Measurements from ENCODE around the gene GPR39.
"Not testable (repeated sequence)": the region's sequence is repeated elsewhere in the genome, so short reads cannot be mapped to it uniquely, and the experiment has no call there.

GPR39 gene

DNA sequence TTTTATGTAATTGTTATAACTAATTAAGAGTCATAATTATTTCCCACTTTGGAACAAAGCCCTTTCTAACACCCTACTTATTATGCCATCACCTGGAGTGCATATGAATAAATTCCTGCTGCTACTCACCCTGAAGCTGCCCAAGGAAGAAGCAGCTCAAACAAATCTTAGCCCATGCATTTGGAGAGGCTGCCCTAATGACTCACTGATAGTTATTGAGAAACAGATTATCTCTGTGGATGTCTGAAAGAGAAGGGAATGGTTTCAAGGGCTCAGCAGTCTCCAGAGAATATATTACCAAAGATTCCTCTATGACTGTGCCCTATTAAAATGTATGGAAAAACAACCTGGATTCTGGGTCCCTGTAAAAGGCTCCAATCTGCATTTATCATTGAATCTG, 81.0 kb downstream of the GPR39 start:
- DNase-seq = no peak

DNA sequence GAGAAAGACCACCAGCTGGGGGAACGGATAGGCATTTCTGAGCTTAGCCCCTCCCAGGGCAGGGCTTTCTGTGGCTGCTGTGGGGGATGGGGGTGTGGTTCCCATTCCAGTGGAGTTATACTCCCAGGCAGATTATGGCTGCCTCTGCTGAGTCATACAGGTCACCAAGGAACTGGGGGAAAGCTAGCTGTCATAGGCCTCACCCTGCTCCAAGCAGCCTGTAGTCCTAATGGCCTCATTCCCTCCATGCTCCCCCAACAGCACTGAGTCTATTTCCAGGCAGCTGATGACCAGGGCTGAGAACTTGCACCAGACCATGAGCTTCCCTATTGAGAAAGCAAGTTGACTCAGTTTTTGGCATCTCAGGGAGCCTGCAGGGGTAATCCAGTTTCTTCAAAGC, 87.1 kb downstream of the GPR39 start:
- DNase-seq = no peak

- no peak for DNase-seq
Observed at GRCh38 chr2:132515010-132515409, 98.4 kb downstream of the GPR39 start.

GRCh38 chr2:132517386-132517785, 100.8 kb downstream of the GPR39 start:
- no peak for DNase-seq

- DNase-seq = no peak
Observed at GRCh38 chr2:132518302-132518701, 101.7 kb downstream of the GPR39 start.

GRCh38 chr2:132519566-132519965, 103.0 kb downstream of the GPR39 start:
- no peak for DNase-seq

DNA sequence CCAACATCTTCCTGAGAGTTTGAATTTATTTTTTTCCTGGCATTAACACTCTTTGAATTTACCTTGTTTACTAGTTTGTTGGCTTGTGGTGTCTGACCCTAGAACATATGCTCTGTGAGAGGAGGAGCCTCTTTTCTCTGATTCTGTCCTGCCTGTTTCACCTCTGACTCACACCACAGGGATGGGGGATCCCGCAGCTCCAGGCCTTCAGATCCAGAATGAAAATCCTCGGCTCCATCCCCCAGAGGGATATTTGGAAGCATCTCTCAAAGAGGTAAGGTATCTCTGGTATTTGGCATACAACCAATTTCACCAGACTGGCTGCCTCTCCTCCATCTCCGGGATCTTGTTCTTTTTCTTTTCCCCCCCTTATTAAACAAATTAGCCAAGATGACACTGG, 104.7 kb downstream of the GPR39 start:
- no peak for DNase-seq

DNA sequence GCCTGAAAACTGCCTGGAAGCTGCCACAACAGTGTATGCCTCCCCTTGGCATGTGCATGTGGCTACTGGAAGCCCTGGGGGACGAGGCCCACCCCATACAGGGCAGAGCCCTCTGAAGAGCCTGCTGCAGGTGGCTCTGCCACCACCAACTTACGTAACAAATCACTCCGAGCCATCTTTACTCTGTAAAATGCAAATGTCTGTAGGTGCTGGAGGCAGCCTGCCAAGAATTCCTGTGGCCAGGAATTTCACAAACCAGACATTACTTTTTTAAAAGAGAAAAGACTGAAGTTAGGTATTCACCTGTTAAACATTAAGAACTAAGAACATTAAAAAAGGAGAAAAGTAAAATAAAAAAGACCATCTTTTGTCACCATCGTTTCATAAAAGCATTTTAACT, 106.3 kb downstream of the GPR39 start:
- DNase-seq = no peak

DNA sequence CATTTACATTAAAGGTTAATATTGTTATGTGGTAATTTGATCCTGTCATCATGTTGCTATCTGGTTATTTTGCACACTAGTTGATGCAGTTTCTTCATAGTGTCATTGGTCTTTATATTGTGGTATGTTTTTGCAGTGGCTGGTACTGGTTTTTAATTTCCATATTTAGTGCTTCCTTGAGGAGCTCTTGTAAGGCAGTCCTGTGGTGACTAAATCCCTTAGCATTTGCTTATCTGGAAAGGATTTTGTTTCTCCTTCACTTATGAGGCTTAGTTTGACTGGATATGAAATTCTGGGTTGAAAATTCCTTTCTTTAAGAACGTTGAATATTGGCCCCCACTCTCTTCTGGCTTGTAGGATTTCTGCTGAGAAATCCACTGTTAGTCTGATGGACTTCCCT, 120.5 kb downstream of the GPR39 start:
- not testable (repeated sequence) for DNase-seq

- DNase-seq = no peak
Observed at GRCh38 chr2:132538331-132538855, 121.8 kb downstream of the GPR39 start.

DNA sequence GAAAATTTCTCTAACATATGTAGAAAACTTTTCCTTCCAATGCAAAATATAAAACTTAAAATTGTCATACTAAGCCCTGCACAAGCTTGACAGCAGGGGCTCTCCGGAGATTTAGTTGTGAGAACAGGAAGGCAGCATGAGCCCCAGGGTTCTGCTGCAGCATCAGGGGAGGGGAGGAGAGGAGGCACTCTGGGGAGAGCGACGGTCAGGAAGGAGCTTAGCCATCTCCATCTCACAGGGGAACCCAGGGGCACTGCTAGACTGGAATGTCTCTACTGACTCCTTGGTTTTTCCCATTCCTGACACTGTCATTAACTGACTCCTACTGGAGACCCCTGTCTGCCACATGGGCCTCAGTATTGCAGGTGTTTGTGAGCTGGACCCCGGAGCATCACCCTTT, 123.6 kb downstream of the GPR39 start:
- no peak for DNase-seq

DNA sequence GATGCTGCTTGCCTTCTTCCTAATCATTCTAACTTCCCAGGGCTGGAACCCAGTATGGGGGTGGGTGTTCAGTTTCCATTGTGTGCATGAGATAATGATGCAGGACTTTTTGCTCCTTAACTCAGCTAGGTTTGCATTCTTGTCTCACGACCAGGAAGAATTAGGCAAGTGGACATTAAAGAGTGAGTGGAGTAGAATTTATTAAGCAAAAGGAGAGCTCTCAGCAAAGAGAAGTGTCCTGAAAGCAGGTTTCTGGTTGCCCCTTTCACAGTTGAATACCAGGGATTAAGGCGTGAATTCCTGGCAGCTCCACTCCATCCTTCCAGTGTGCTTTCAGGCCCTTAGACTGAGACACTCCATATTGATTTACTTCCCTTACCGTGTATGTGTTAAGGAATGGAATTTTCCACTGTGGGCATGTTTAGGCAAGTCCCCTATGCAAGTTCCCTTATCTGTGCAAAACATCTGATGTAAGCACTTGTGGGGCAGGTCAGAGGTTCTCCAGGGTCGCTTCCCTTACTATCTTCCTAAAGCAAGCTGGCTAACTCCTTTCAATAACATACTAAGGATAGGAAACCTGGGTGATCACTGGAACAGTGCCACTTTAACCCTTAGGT, 126.5 kb downstream of the GPR39 start:
- DNase-seq = no peak

DNA sequence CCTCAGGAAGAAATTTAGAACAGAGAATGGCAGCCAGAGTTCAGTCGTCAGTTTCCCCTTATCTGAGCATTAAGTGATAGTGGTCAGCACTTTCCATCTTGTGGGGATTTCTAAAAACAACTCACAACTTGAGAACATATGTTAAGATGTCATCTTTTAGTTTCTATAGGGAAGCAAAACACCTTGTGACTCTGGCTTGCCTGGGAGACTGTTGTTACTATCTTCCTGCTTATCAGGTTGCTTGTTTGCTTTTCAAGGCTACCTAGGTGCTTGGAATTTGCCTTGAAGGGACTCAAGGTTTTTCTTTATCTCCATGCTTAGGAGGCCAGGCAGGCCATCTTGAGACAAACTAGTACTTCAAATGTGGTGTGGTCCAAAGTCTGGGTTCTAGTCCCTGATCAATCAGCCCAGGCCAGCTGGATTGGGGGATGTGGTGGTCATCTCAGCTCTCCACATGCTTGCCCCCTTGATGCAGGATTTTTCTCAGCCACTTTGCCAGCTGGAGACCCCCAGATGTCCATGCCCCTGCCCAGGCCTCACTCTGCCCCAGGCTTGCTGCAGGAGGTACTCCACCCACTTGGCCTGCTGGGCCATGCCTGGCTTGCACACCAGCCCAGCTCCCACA, 127.5 kb downstream of the GPR39 start:
- DNase-seq = no peak

DNA sequence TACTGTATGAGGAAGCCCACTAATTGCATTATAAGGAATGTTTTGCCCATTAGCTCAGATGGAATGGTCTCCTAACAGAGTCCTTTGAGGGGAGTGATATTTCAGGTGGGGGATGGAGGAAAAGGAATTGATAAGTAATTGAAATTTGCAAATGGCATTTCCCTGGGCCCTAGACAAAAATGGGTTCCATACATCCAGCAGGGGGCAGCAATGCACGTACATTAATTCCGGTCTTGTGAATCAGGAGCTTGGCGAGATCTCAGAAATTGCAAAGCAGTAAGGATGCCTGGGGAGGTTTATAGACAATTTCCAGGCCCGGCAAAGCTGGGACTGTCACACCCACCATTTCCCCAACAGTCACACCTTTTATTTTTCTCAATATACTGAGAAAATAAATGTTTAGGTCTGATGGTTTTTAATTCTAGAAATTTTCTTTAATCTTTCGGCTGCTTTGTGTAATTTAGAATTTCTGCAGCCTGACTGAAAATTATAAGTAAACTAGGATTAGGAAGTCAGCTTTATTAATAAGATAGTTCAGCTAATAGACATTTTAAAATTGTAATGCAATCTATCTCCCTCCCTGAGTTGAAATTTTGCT, 130.6 kb downstream of the GPR39 start:
- peak; percentile 45 for DNase-seq

- DNase-seq = no peak
Observed at GRCh38 chr2:132549935-132550670, 133.5 kb downstream of the GPR39 start.

DNA sequence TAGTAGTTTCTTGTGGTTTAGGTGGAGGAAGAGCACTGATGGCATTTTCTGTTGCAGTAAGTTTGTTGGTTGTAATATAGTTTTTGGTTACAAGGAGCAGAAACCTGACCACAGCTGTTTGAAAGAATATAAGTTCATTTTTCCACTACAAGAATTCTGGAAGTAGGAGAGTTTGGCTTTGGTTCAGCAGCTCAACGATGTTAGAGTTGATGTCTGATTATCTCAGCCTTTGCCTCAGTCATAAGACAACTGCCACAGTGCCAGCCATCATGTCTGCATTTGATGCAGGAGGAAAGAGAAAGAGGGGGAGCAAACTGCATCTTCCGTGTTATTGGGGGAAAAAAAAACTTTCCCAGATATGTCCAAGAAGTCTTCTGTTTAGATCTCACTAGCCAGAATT, 134.3 kb downstream of the GPR39 start:
- DNase-seq = no peak

DNA sequence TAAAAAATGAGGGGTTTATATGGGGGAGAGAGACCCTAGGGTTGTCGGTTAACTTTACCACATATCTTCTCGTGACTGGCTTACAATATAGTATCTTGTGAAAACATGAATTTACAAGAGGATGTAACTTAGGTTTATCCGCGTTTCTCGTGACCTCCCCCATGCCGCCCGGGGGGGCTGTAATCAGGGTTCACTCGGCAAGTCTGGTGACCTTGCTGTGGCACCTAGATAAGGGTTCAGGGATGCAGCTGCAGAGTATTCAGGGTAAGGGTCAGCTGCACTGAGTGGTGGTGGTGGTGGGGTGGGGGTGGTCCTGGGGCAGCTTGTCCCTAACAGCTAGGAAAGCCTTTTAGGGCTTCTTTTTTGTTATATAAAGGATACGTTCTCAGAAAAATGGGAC, 141.1 kb downstream of the GPR39 start:
- DNase-seq = no peak

GRCh38 chr2:132559326-132559725, 142.7 kb downstream of the GPR39 start:
- no peak for DNase-seq

DNA sequence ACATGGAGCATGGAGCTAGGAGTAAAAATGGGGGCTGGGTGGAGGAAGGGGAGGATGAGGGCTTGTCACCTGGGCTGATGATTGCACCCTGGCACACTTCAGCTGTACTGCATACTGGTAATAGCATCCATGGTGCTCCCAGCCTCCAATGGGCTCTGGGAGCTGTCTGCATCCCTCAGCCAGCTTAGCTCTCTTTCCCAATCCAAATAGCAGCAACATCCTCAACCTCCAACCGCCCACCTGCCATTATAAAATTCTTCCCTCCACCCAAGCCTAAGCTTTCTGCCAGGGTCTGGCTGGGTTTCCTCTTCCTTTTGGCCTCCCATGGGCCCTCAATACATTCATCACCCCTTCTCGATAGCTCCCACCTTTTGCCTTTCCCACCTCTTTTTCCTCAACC, 143.3 kb downstream of the GPR39 start:
- DNase-seq = no peak

DNA sequence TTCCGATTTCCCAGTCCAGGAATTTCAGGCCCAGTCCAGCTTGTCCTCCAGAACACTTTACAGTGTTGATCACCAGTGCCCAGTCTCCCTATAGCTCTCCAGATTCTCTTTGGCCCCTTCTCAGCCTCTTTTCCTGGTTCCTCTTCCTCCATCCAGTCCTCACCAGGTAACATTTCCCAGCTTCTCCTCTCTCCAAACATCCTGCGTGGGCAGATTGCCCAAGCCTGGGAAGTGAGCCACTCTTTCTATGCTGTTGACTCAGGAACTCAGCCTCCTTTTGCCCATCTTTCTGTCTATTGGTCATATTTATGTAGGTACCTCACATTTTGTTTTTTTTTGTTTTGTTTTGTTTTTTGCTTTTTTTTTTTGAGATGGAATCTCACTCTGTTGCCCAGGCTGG, 144.0 kb downstream of the GPR39 start:
- DNase-seq = no peak

GRCh38 chr2:132562245-132562644, 145.6 kb downstream of the GPR39 start:
- DNase-seq = no peak

DNA sequence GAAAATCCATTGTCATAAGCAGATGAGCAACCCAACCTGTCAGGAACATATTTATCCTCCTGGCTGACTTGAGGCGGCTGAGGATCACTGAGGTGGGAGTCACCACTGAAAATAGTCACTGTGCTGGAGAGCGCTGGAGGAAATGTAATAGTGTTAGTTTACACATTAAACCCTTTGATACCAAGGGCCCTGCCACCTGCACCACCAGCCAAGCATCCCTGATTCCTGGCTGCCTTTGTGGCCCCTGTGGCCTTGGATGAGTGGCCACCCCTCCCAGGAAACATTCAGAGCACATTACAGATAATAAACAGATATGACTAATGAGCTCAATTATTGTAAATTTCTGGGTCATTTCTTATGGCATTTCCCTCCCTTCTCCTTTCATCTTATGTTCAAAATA, 147.5 kb downstream of the GPR39 start:
- DNase-seq = no peak

DNA sequence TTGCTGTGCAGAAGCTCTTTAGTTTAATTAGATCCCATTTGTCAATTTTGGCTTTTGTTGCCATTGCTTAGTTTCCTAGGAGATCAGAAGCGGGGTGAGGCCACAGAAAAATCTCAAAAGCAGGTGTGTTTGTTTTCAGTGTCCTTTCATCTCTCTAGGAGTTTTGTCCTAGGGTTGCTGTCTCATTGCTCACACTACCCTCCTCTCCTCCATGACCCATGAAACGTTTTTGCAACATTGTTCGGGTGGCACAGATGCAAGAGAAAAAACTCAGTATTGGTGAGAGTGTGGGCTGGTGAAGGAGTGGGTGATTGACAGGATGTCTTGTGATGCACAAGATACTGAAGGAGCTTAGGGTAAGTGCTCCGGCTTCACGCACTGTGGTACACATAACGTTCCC, 149.8 kb downstream of the GPR39 start:
- no peak for DNase-seq

DNA sequence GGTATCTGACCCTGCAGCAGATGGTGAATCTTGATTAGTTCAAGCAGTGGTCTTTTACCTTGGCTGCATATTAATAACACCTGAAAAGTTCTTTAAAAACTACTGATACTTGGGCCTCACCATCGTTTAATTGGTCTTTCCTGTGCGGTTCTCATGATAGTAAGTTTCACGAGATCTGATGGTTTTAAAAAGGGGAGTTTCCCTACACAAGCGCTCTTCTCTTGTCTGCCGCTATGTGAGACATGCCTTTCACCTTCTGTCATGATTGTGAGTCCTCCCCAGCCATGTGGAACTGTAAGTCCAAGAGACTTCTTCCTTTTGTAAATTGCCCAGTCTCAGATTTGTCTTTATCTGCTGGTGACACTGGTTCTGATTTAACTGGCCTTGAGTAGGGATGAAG, 151.1 kb downstream of the GPR39 start:
- DNase-seq = no peak
